HEK293 (cell line): Measurements from ENCODE around the gene CEP112.

Source experiments
- BCL11A ChIP-seq: fragments of 450-650 bp; formaldehyde crosslinking; IDR thresholded peaks from 2 replicates; pipeline ENCODE4 v1.5.1; 2016; ENCODE audit warnings: low read depth, missing biosample characterization, missing genetic modification characterization
- IKZF3 ChIP-seq: fragments of 450-650 bp; IDR thresholded peaks from 2 replicates; pipeline ENCODE4 v1.5.0; 2018; ENCODE audit warnings: missing biosample characterization, mild to moderate bottlenecking, missing genetic modification characterization, moderate library complexity
- KLF10 ChIP-seq: fragments of 450-650 bp; IDR thresholded peaks from 2 replicates; pipeline ENCODE4 v1.5.1; 2018; ENCODE audit warnings: missing biosample characterization, mild to moderate bottlenecking, missing genetic modification characterization
- ZNF138 ChIP-seq: fragments of 450-650 bp; formaldehyde crosslinking; IDR thresholded peaks from 2 replicates; pipeline ENCODE4 v1.5.1; 2016; ENCODE audit warnings: missing biosample characterization, missing genetic modification characterization, borderline replicate concordance
- ZNF274 ChIP-seq, 2 experiments: fragments of 200-500 bp in 1 of 2; fragments of 450-650 bp in 1 of 2; sonication (Bioruptor generic) in 1 of 2; formaldehyde crosslinking in 1 of 2; IDR thresholded peaks; 2 replicates each; pipeline versions ENCODE4 v1.5.1 to v1.6.1; 2014 to 2016; ENCODE audit warnings: borderline replicate concordance in 1 of 2, inconsistent platforms in 1 of 2, low read length in 1 of 2, missing biosample characterization in 1 of 2, missing genetic modification characterization in 1 of 2
- ZNF37A ChIP-seq: fragments of 450-650 bp; IDR thresholded peaks from 2 replicates; pipeline ENCODE4 v1.5.1; 2018; ENCODE audit warnings: missing biosample characterization, missing genetic modification characterization
- ZNF623 ChIP-seq: fragments of 450-650 bp; formaldehyde crosslinking; IDR thresholded peaks from 2 replicates; pipeline ENCODE4 v1.5.1; 2016; ENCODE audit warnings: missing biosample characterization, missing genetic modification characterization
- TF ChIP-seq, protein P1 (sequence below): fragments of 450-650 bp; formaldehyde crosslinking; IDR thresholded peaks from 2 replicates; pipeline ENCODE4 v1.5.1; 2016; ENCODE audit warnings: missing biosample characterization, missing genetic modification characterization
- TF ChIP-seq, protein P2 (sequence below): fragments of 450-650 bp; formaldehyde crosslinking; IDR thresholded peaks from 2 replicates; pipeline ENCODE4 v1.5.1; 2016; ENCODE audit warnings: missing biosample characterization, missing genetic modification characterization
- TF ChIP-seq, protein P3 (sequence below): fragments of 450-650 bp; formaldehyde crosslinking; IDR thresholded peaks from 2 replicates; pipeline ENCODE4 v1.5.1; 2016; ENCODE audit warnings: missing biosample characterization, missing genetic modification characterization
- TF ChIP-seq, protein P4 (sequence below): sonication (generic); formaldehyde crosslinking; IDR thresholded peaks from 2 replicates; pipeline ENCODE4 v1.8.1; 2022; ENCODE audit warnings: mild to moderate bottlenecking, moderate library complexity, missing genetic modification reagents
- TF ChIP-seq, protein P5 (sequence below): fragments of 450-650 bp; formaldehyde crosslinking; IDR thresholded peaks from 2 replicates; pipeline ENCODE4 v1.5.1; 2016; ENCODE audit warnings: missing biosample characterization, missing genetic modification characterization
- TF ChIP-seq, protein P6 (sequence below): fragments of 450-650 bp; formaldehyde crosslinking; IDR thresholded peaks from 2 replicates; pipeline ENCODE4 v1.5.1; 2017; ENCODE audit warnings: missing biosample characterization, missing genetic modification characterization

DNA sequence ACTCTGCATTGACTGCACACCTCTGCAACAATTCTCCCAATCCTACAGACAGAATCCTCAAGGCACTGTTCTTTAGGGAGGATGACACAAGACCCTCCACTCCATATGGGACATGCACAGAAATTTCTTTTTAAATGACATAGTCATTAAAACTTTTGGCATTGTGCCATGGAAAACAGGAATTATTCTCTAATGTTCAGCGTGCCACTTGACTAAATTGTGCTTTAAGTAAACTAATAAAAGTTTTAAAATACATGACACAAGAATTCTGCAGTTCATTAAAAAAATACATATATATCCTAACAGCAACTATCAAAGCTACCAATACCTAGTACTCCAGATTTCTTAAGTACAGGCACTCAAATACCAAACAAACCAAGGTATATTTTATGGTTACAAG, 16.0 kb downstream of the CEP112 start:
- TF ChIP-seq, protein P1, sequence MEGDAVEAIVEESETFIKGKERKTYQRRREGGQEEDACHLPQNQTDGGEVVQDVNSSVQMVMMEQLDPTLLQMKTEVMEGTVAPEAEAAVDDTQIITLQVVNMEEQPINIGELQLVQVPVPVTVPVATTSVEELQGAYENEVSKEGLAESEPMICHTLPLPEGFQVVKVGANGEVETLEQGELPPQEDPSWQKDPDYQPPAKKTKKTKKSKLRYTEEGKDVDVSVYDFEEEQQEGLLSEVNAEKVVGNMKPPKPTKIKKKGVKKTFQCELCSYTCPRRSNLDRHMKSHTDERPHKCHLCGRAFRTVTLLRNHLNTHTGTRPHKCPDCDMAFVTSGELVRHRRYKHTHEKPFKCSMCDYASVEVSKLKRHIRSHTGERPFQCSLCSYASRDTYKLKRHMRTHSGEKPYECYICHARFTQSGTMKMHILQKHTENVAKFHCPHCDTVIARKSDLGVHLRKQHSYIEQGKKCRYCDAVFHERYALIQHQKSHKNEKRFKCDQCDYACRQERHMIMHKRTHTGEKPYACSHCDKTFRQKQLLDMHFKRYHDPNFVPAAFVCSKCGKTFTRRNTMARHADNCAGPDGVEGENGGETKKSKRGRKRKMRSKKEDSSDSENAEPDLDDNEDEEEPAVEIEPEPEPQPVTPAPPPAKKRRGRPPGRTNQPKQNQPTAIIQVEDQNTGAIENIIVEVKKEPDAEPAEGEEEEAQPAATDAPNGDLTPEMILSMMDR (tag by site-specific recombination): no peak
- TF ChIP-seq, protein P2, sequence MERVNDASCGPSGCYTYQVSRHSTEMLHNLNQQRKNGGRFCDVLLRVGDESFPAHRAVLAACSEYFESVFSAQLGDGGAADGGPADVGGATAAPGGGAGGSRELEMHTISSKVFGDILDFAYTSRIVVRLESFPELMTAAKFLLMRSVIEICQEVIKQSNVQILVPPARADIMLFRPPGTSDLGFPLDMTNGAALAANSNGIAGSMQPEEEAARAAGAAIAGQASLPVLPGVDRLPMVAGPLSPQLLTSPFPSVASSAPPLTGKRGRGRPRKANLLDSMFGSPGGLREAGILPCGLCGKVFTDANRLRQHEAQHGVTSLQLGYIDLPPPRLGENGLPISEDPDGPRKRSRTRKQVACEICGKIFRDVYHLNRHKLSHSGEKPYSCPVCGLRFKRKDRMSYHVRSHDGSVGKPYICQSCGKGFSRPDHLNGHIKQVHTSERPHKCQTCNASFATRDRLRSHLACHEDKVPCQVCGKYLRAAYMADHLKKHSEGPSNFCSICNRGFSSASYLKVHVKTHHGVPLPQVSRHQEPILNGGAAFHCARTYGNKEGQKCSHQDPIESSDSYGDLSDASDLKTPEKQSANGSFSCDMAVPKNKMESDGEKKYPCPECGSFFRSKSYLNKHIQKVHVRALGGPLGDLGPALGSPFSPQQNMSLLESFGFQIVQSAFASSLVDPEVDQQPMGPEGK (tag by site-specific recombination): no peak
- TF ChIP-seq BCL11A (tag by site-specific recombination): peak; percentile 63; the same call in 1 of the 2 replicates
- TF ChIP-seq ZNF37A (tag by site-specific recombination): peak; percentile 66; the same call in 1 of the 2 replicates
- no peak for TF ChIP-seq ZNF274 (IDR thresholded peaks at IDR 0.05; ENCODE audit: low read length)
- no peak for TF ChIP-seq ZNF274 (tag by site-specific recombination; IDR thresholded peaks at IDR 0.05; ENCODE audit: borderline replicate concordance)
- TF ChIP-seq, protein P3, sequence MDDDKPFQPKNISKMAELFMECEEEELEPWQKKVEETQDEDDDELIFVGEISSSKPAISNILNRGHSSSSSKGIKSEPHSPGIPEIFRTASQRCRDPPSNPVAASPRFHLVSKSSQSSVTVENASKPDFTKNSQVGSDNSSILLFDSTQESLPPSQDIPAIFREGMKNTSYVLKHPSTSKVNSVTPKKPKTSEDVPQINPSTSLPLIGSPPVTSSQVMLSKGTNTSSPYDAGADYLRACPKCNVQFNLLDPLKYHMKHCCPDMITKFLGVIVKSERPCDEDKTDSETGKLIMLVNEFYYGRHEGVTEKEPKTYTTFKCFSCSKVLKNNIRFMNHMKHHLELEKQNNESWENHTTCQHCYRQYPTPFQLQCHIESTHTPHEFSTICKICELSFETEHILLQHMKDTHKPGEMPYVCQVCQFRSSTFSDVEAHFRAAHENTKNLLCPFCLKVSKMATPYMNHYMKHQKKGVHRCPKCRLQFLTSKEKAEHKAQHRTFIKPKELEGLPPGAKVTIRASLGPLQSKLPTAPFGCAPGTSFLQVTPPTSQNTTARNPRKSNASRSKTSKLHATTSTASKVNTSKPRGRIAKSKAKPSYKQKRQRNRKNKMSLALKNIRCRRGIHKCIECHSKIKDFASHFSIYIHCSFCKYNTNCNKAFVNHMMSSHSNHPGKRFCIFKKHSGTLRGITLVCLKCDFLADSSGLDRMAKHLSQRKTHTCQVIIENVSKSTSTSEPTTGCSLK (tag by site-specific recombination): no peak
- peak; percentile 48; the same call in 1 of the 2 replicates for TF ChIP-seq KLF10 (tag by site-specific recombination)
- TF ChIP-seq ZNF138 (tag by site-specific recombination): no peak
- TF ChIP-seq, protein P4, sequence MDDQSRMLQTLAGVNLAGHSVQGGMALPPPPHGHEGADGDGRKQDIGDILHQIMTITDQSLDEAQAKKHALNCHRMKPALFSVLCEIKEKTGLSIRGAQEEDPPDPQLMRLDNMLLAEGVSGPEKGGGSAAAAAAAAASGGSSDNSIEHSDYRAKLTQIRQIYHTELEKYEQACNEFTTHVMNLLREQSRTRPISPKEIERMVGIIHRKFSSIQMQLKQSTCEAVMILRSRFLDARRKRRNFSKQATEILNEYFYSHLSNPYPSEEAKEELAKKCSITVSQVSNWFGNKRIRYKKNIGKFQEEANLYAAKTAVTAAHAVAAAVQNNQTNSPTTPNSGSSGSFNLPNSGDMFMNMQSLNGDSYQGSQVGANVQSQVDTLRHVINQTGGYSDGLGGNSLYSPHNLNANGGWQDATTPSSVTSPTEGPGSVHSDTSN (CRISPR knock-in tag): no peak
- no peak for TF ChIP-seq ZNF623 (tag by site-specific recombination)
- TF ChIP-seq, protein P5, sequence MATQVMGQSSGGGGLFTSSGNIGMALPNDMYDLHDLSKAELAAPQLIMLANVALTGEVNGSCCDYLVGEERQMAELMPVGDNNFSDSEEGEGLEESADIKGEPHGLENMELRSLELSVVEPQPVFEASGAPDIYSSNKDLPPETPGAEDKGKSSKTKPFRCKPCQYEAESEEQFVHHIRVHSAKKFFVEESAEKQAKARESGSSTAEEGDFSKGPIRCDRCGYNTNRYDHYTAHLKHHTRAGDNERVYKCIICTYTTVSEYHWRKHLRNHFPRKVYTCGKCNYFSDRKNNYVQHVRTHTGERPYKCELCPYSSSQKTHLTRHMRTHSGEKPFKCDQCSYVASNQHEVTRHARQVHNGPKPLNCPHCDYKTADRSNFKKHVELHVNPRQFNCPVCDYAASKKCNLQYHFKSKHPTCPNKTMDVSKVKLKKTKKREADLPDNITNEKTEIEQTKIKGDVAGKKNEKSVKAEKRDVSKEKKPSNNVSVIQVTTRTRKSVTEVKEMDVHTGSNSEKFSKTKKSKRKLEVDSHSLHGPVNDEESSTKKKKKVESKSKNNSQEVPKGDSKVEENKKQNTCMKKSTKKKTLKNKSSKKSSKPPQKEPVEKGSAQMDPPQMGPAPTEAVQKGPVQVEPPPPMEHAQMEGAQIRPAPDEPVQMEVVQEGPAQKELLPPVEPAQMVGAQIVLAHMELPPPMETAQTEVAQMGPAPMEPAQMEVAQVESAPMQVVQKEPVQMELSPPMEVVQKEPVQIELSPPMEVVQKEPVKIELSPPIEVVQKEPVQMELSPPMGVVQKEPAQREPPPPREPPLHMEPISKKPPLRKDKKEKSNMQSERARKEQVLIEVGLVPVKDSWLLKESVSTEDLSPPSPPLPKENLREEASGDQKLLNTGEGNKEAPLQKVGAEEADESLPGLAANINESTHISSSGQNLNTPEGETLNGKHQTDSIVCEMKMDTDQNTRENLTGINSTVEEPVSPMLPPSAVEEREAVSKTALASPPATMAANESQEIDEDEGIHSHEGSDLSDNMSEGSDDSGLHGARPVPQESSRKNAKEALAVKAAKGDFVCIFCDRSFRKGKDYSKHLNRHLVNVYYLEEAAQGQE: no peak
- TF ChIP-seq, protein P6, sequence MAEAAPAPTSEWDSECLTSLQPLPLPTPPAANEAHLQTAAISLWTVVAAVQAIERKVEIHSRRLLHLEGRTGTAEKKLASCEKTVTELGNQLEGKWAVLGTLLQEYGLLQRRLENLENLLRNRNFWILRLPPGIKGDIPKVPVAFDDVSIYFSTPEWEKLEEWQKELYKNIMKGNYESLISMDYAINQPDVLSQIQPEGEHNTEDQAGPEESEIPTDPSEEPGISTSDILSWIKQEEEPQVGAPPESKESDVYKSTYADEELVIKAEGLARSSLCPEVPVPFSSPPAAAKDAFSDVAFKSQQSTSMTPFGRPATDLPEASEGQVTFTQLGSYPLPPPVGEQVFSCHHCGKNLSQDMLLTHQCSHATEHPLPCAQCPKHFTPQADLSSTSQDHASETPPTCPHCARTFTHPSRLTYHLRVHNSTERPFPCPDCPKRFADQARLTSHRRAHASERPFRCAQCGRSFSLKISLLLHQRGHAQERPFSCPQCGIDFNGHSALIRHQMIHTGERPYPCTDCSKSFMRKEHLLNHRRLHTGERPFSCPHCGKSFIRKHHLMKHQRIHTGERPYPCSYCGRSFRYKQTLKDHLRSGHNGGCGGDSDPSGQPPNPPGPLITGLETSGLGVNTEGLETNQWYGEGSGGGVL: no peak
- peak; percentile 21; the same call in 1 of the 2 replicates for TF ChIP-seq IKZF3 (tag by site-specific recombination)
